Measurements from ENCODE around the gene TBKBP1.
"Not testable (repeated sequence)": the region's sequence is repeated elsewhere in the genome, so short reads cannot be mapped to it uniquely, and the experiment has no call there.

TBKBP1 gene

DNA sequence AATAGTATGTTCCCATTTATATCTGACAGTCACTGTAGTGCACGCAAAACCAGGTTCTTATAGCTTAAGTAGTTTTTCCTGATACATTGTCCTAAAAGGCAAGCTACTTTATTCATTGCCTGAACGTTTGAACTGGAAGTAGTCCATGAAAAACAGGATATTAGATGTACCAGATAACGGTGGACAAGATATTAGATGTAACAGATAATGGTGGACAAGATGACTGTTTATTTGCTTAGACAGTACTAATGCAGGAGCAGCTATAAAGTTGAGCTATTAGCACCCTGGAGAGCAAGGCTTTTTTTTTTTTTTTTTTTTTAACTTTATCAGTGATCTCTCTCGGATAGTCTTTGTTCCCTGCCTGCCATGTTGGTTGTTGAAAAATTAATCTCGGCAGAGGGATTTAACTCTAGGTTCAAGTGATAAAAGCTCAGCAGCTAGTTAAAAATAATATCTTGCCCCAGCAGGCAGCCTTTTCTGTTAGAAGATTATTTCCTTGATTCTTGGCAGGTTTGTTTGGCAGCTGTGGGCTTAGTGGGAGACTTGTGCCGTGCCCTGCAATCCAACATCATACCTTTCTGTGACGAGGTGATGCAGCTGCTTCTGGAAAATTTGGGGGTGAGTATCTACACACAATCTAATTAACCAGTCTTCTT, 17.3 kb upstream of the TBKBP1 start:
- DNase-seq (ENCODE audit: low read depth in 2 of 2) = no peak

- DNase-seq (ENCODE audit: low read depth in 2 of 2) = no peak
These were observed 15.8 kb upstream of the TBKBP1 start for GRCh38 chr17:47678196-47678595.

DNA sequence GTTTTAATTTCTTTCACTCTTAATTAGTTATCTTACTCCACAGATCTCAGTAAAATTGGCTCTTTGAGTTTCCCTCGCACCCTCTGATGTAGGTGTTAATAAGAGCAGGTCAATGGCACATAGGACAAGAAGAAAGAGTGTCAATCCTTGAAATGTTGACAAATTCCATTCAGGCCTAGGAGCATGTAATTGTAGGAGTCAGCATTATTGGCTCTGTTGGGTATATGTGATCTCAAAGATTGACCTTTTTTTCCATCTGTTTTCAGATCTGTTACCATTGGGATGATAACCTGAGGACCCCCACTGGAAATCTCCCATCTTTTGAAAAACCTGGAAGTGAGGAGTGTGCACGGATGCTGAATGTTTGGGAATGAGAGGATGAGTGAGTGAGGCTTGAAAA, 11.8 kb upstream of the TBKBP1 start:
- DNase-seq (ENCODE audit: low read depth in 2 of 2) = no peak

DNA sequence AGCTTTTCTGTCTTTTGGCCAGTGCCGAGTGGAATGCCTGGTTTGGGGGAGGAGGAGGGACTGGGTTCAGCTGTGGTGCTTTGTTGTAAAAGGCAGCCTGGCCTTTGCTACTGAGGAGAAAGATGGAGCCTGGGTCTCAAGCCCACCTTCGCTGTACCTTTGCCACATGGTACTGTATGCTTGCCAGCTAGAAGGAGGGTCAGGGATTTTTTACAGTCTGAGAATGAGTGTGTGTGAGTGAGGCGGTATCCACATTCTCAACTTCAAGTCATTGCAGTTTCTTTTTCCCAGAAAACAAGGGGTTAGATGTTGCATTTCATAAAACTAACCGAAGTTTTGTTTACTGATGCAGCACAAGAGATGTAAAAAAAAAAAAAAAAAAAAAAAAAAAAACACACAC, 11.2 kb upstream of the TBKBP1 start:
- not testable (repeated sequence) for DNase-seq (ENCODE audit: low read depth in 2 of 2)

GRCh38 chr17:47684025-47684424, 9.9 kb upstream of the TBKBP1 start:
- DNase-seq (ENCODE audit: low read depth in 2 of 2) = no peak

GRCh38 chr17:47684535-47685193, 9.3 kb upstream of the TBKBP1 start:
- no peak for DNase-seq (ENCODE audit: low read depth in 2 of 2)

- DNase-seq (ENCODE audit: low read depth in 2 of 2) = no peak
These were observed 8.2 kb upstream of the TBKBP1 start for GRCh38 chr17:47685556-47686275.

- DNase-seq (ENCODE audit: low read depth in 2 of 2) = no peak
These were observed 7.7 kb upstream of the TBKBP1 start for GRCh38 chr17:47686276-47686635.

GRCh38 chr17:47686664-47687327, 7.2 kb upstream of the TBKBP1 start:
- DNase-seq (ENCODE audit: low read depth in 2 of 2) = no peak

- no peak for DNase-seq (ENCODE audit: low read depth in 2 of 2)
These were observed 6.7 kb upstream of the TBKBP1 start for GRCh38 chr17:47687328-47687690.

- no peak for DNase-seq (ENCODE audit: low read depth in 2 of 2)
These were observed 6.2 kb upstream of the TBKBP1 start for GRCh38 chr17:47687748-47688147.

DNA sequence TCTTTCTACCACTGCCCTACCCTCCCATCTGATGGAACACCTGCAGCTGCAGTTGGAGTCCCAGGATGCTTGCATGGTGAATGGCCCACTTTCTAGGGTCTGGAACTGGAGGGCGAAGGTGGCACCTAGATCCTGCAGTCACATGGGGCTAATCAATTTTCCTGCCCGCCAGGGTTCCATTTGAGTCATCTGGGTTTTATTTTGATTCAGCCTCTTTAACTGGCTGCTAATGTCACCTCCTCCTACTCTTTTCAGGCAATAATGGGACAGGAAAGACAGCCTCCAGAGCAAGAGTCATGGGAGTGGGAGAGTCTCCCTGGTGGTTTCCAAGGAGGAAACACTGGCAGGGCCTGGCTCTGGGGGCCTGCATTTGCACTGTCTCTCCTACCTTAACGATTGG, 3.8 kb upstream of the TBKBP1 start:
- DNase-seq (ENCODE audit: low read depth in 2 of 2) = no peak

GRCh38 chr17:47692137-47692894, 1.6 kb upstream of the TBKBP1 start:
- DNase-seq (ENCODE audit: low read depth in 2 of 2) = no peak

DNA sequence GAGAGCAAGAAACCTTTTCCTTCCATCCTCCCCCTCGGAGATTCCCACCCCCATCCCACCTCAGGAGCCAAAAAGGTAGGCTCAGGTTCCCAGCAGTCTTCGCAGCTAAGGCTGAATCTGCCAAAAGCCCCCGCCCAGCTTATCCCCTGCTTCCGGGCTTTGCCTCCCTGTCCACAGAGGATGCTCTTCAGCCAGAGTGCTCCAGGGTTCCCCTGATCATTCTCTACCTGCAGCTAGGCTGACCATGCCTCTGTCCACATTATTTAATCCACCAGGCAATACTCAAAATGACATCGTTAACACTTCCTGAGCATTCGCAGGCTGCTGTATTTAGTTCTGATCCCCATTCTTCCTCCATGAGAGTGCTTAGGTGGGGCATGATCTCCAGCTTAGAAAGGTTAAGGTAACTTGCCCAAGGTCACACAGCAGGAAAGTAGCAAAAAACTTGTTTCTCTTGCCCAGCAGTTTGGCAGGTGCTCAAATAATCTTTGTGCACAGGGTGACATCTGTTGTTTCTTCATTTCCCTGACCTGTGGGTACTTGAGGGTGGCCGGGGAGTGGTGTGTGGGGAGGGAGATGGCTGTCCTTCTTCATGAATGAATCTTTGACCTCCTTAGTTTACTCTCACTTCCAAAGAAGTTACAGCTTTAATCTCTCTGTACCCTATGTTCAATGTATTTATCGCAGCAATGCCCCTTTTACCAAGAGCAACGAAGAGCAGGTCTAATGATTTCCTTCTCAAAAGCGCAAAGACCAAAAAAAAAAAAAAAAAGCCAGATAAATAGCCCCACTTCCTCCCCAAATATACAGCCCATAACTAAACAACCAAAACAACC, 848 bp upstream of the TBKBP1 start:
- no peak for DNase-seq (ENCODE audit: low read depth in 2 of 2)

DNA sequence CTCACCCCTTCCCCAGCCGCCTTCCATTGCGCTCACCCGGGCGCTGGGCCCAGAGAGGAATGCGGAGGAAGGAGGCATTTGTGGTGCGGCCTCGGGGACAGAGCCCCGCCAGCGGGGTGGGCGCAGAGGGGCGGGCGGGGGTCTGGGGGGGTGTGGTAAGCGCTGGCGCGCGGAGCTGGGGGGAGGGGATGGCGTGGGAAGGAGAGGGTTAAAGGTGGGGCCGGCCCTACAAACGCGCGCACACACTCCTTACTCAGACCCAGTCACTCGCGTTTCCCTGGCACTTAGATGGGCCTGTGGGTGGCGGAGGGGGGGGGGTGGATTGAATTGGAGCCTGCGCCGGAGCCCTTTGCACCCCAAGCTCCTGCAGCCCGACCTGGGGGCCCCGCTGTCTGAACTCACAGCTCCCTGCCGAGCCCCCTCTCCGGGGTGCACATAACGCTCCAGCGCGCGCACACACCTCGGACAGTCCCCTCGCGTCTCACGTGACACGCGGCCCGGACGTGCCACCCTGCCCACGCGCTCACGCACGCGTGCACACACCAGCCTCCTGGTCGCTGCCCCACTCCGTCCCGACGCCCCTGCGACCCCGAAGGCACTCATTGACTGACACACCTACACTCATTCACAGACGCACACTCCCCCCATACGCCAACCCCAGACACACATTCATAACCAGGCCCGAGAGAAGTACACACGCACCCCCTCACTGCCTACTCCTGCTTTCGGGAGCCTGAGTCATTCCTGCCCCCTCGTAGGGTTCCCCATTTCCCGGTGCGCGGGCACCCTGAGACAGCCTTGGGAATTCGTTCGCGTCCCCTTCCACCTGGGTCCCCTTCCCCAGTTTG, 844 bp downstream of the TBKBP1 start:
- peak; percentile 48 to 64 for DNase-seq (ENCODE audit: low read depth in 2 of 2)

GRCh38 chr17:47695429-47696376, 1.7 kb downstream of the TBKBP1 start:
- no peak for DNase-seq (ENCODE audit: low read depth in 2 of 2)

DNA sequence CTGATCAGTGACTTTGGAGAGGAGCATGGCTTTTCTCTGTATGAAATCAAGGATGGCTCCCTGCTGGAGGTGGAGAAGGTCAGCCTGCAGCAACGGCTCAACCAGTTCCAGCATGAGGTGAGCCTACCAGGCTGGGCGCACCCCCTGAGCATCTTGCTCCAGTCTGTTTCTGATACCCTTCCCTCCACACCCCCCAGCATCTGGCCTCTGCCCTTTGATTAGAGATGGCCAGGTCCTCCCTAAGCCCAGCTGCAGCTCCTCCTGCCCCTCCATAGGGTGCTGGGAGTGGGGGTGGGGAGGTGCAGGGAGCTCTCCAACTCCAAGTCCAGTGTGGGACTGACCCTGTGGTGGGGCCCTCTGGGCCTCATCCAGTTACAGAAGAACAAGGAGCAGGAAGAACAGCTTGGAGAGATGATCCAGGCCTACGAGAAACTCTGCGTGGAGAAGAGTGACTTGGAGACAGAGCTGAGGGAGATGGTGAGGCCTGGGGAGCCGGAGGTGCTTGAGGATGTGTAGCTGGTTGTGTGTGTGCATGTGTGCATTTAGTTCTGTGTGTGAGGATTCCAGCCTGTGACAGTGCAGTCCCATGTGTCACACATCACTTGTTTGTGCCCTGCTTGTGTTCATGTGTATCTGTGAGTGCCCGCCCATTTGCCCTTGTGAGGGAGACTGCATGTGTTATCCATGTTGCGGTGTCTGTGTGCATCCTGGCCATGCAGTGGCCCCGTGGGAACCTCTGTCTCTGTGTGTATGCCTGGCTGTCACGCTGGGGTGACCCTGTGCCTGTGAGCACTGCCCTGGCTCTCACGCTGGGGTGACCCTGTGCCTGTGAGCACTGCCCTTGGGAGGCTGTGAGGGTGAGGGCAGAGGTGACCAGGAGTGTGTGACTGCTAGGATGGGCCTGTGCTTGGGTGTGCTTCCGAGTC, 3.0 kb downstream of the TBKBP1 start:
- DNase-seq (ENCODE audit: low read depth in 2 of 2) = no peak

Data from stimulated activated CD8-positive, alpha-beta memory T cell treated with anti-CD3 and anti-CD28 coated beads, Interleukin-7, amount 100 ng/mL, for 4 hours (primary cell).